ENCODE data around the gene AKT2. TPM values are rescaled to one million over a fixed set of nuclear protein-coding genes. Genes with fewer than 3 reads are reported as not detected.

AKT2 gene
- total RNA-seq, 1 experiment from 2014 or later, result 108 TPM

DNA sequence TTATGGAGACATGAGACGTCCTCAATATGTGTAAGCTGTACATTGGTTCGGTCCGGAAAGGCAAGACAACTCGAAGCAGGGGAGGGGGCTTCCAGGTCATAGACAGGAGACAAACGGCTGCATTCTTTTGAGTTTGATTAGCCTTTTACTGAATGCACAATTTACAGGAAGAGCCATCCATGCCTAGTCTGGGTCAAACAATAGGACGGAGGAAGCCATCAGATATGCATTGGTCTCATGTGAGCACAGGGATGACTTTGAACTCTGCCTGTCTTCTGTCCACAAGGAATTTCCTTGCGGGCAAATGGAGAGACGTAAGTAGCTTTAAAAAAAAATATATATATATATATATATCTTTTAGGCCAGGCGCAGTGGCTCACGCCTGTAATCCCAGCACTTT lies 56.8 kb downstream of the AKT2 start:
- BruUV-seq (replicated peaks), result no TSS peak
- POLR2A ChIA-PET, result interaction anchor here (0.7 to 1.2 kb wide), 2 partner anchors 56 to 107 kb away, joined by 3 to 4 read pairs; no protein-coding TSS in a partner anchor

DNA sequence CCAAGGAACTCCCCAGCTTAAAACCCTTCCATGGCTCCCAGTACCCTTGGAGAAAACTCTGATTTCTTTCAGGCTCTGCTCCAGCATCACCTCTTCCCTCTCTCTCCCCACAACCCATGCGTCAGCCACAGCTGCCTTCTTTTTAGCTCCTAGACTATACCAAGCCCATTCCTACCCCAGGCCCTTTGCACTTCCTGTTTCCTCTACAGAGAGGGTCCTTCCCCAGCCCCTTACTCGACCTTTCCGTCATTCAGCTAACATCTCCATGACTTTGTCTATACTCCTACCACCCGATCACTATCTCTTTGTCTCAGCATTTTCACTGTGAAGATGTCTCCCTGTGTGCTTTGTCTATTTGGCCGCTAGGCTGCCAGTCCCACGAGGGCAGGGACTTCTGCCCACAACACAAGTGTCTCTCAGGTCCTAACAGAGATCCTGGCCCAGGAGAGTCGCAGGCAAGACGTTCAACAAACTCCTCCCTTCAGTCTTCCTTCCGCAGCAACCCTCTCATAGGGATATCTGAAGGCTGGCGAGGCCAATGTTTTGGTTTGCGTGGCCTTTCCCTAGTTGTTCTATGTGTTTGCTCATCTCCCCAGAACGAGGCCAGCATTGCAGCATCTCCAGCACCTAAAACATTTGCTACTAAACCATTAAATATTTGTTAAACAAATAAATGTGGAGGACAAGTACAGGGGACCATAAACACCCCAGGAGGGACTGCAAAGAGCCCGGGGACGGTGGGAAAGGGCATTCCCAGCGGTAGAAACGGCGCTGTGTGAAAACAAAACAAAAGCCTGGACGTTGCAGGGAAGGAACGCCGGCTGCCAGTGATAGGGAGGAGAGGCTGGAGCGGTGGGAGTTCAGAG lies 59.5 kb downstream of the AKT2 start:
- no TSS peak for BruUV-seq (replicated peaks)
- intact Hi-C loops (cut with micrococcal nuclease), result no loop called here
- Mint-ChIP-seq H3K27ac (ENCODE audit: low read depth, unreplicated experiment) (no peak overlapping the region), H3K4me1 (ENCODE audit: insufficient read depth, unreplicated experiment) (peaks cover 27% of the 10 kb centered on the region), H3K36me3 (ENCODE audit: insufficient read depth, unreplicated experiment) (peaks cover 9% of the 10 kb centered on the region), H3K4me3 (ENCODE audit: unreplicated experiment) (no peak overlapping the region), H3K9me3 (ENCODE audit: unreplicated experiment) (peaks cover 8% of the 10 kb centered on the region), H3K27me3 (ENCODE audit: insufficient read depth, unreplicated experiment) (no peaks in the 10 kb centered on the region)
- ChIA-PET POLR2A (interaction anchor here (1.0 kb wide), 1 partner anchor 31 kb away, joined by 3 read pairs; no protein-coding TSS in a partner anchor), CTCF (interaction anchor here (2.1 kb wide), 1 partner anchor 86 kb away, joined by 8 read pairs; no protein-coding TSS in a partner anchor)
- TF ChIP-seq CTCF (IDR thresholded peaks at IDR 0.05; ENCODE audit: unreplicated experiment), result no peak
- no peak for DNase-seq (ENCODE audit: unreplicated experiment)

More for the DNA sequence above, 56.8 kb downstream of the AKT2 start:
- H3K4me1 Mint-ChIP-seq (ENCODE audit: insufficient read depth, unreplicated experiment), result peaks cover 21% of the 10 kb centered on the region
- H3K9me3 Mint-ChIP-seq (ENCODE audit: unreplicated experiment), result no peaks in the 10 kb centered on the region
- intact Hi-C loops (cut with micrococcal nuclease), result no loop called here
- H3K4me3 Mint-ChIP-seq (ENCODE audit: unreplicated experiment), result no peak overlapping the region
- CTCF ChIA-PET, result interaction anchor here (1.5 kb wide), 1 partner anchor 89 kb away, joined by 12 read pairs; no protein-coding TSS in a partner anchor
- H3K27me3 Mint-ChIP-seq (ENCODE audit: insufficient read depth, unreplicated experiment), result no peaks in the 10 kb centered on the region
- no peak overlapping the region for H3K27ac Mint-ChIP-seq (ENCODE audit: low read depth, unreplicated experiment)
- DNase-seq (ENCODE audit: unreplicated experiment), result no peak
- no peak for TF ChIP-seq CTCF (IDR thresholded peaks at IDR 0.05; ENCODE audit: unreplicated experiment)
- peaks cover 14% of the 10 kb centered on the region for H3K36me3 Mint-ChIP-seq (ENCODE audit: insufficient read depth, unreplicated experiment)

- intact Hi-C loops (cut with micrococcal nuclease), result loop anchor here (5.0 kb wide), 1 partner anchor 67 kb away; no protein-coding TSS in a partner anchor
- DNase-seq (ENCODE audit: unreplicated experiment), result peak; percentile 98
Measured at GRCh38 chr19:40224342-40225150, 60.6 kb downstream of the AKT2 start.

More at GRCh38 chr19:40224342-40225150, 60.6 kb downstream of the AKT2 start:
- H3K4me1 Mint-ChIP-seq (ENCODE audit: insufficient read depth, unreplicated experiment), result peaks cover 36% of the 10 kb centered on the region
- BruUV-seq (replicated peaks), result no TSS peak
- no peak for TF ChIP-seq CTCF (IDR thresholded peaks at IDR 0.05; ENCODE audit: unreplicated experiment)
- H3K36me3 Mint-ChIP-seq (ENCODE audit: insufficient read depth, unreplicated experiment), result peaks cover 9% of the 10 kb centered on the region
- CTCF ChIA-PET, result interaction anchor here (0.7 to 2.1 kb wide), 2 partner anchors 38 to 85 kb away, joined by 3 to 8 read pairs; no protein-coding TSS in a partner anchor
- POLR2A ChIA-PET, result interaction anchor here (0.6 to 1.0 kb wide), 3 partner anchors 30 to 232 kb away, joined by 3 to 4 read pairs (median 3); no protein-coding TSS in a partner anchor
- H3K27ac Mint-ChIP-seq (ENCODE audit: low read depth, unreplicated experiment), result no peak overlapping the region
- H3K27me3 Mint-ChIP-seq (ENCODE audit: insufficient read depth, unreplicated experiment), result no peaks in the 10 kb centered on the region
- no peak overlapping the region for H3K4me3 Mint-ChIP-seq (ENCODE audit: unreplicated experiment)
- peaks cover 8% of the 10 kb centered on the region for H3K9me3 Mint-ChIP-seq (ENCODE audit: unreplicated experiment)

Measured in MCF 10A (cell line).